Activated CD4-positive, CD25-positive, alpha-beta regulatory T cell treated with anti-CD3 and anti-CD28 coated beads, Interleukin-2, amount 50 U/mL, for 16 hours (primary cell): ENCODE measurements around the gene RBX1.
A peak's percentile ranks its signal among the peaks of the same experiment; 100 is the strongest.
"Not testable (repeated sequence)": the region's sequence is repeated elsewhere in the genome, so short reads cannot be mapped to it uniquely, and the experiment has no call there.

Source experiments
- DNase-seq: peaks from one replicate; pipeline ENCODE4 v3.0.0-alpha.2; 2020; ENCODE audit warnings: low read depth, low spot score

RBX1 gene

DNA sequence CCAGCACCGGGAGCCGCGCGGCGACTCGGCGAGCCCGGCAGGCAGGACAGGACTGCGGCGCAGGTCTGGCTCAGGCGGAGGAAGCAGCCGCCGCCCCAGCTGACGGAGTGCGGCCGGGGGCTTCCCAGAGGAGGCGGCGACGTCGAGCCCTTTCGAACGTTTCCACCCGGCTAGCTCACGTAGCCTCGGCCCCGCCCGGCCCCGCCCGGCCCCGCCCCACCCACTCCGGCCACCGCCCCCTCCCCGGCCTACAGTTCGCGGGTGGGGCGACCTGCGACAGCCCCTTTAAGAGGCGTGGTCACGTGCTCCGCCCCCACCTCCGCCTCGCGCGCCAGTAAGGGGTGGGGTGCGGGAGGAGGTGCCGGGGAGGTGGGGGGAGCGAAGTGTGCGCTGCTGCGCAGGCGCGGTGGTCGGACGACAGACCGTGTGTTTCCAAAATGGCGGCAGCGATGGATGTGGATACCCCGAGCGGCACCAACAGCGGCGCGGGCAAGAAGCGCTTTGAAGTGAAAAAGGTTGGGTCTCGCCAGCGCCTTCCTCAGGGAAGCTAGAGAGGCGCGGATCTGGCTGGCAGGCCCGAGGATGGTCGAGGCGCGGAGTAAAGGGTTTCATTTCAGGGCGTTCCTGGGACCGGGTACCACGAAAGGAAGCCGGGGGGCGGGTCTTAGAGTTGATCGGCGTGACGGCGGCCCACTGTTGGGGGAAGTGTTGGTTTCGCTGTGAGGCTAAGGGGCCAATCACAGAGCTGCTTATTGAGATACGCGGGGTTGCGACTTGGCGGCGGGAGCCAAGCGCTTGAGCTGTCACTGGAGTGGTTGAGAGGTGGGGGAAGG, at the start of gene RBX1:
TSS of gene RBX1 (plus strand) at position 417 of the 833 bp plus-strand sequence. CDS start at position 438, 21 bp downstream.
- DNase-seq = peak; percentile 95

DNA sequence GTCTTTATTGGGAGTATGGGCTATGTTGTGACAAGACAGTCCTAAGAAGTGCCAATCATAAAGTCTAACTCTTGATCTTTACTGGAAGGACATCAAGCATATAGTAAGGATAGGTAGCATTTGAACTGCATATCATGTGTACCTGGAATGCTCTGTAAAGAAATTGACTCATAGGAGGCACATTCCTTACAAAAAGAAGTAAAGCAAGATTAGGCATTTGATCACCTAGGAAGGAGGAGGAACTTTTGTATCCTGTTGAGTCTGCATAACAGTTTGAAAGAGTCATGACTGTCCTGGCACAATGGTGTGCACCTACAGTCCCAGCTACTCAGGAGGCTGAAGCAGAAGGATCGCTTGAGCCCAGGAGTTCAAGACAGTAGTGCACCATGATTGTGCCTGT, 47.1 kb upstream of the RBX1 start:
- DNase-seq = no peak

DNA sequence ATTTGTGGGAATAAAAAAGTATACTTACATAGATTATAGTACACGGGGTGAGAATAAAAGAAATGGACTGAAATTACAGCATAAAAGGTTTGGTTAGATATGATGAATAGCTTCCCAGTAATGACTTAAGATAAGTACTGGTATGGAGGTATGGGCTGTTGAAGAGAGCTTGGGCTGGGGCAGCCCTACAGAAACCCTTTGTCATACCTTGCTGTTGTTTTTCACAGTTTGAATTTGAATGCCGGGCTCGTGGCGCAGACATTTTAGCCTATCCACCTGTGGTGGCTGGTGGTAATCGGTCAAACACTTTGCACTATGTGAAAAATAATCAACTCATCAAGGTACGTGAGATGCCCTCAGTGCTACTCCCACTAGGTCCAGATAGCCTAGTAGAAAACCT, 42.3 kb upstream of the RBX1 start:
- no peak for DNase-seq

DNA sequence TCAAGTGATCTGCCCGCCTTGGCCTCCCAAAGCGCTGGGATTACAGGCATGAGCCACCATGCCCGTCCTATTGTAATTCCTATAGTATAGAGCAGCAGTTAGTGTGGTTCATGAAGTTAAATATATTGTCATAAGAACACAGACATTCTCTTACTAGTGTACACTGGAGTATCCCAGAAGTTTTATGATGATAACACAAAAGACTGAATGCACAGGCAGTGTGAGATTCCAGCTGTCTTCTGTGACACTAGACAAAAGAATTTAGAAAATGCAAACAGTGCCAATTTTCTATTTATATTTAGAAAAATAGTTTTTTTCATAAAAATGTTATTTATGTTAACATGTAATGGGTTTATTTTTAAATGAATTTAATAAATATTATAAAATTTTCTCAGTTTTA, 39.4 kb upstream of the RBX1 start:
- DNase-seq = no peak

DNA sequence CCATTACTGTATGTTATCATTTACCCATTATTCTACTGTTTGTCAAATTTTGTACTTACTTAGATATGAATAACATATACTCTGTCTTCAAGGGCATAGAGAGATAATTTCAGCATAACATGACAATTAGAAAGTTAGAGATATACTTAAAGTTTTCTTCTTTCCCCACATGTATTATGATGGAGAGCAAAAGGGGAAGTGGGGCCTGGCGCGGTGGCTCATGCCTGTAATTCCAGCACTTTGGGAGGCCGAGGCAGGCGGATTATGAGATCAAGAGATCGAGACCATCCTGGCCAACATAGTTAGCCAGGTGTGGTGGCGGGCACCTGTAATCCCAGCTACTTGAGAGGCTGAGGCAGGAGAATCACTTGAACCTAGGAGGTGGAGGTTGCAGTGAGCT, 38.2 kb upstream of the RBX1 start:
- not testable (repeated sequence) for DNase-seq

DNA sequence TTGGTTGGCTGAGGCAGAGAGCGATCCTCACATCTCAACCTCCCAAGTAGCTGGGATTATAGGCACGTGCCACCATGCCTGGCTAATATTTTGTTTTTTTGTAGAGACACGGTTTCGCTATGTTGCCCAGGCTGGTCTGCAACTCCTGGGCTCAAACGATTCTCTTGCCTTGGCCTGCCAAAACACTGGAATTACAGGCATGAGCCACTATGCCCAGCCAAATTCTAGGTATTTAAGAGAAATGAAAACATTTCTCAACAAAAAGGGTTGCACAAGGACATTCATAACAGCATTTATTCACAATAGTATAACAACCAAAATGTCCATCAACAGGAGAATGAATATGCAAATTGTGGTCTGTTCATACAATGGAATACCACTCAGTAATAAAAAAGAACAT, 31.7 kb upstream of the RBX1 start:
- no peak for DNase-seq

DNA sequence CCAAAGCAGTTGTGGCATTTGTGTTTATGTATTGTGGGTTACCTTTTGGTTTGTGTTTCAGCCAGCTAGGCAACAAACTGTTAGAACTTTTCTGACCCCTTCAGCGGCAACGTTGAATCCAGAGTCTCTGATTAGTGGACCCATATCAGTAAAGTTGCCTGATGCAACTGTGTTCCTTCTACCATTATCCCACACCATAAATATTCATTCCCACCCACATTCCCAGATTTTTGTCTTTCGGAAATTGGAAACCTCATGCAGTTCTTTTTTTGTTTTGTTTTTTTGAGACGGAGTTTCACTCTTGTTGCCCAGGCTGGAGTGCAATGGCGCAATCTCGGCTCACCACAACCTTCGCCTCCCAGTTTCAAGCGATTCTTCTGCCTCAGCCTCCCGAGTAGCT, 30.7 kb upstream of the RBX1 start:
- DNase-seq = no peak

DNA sequence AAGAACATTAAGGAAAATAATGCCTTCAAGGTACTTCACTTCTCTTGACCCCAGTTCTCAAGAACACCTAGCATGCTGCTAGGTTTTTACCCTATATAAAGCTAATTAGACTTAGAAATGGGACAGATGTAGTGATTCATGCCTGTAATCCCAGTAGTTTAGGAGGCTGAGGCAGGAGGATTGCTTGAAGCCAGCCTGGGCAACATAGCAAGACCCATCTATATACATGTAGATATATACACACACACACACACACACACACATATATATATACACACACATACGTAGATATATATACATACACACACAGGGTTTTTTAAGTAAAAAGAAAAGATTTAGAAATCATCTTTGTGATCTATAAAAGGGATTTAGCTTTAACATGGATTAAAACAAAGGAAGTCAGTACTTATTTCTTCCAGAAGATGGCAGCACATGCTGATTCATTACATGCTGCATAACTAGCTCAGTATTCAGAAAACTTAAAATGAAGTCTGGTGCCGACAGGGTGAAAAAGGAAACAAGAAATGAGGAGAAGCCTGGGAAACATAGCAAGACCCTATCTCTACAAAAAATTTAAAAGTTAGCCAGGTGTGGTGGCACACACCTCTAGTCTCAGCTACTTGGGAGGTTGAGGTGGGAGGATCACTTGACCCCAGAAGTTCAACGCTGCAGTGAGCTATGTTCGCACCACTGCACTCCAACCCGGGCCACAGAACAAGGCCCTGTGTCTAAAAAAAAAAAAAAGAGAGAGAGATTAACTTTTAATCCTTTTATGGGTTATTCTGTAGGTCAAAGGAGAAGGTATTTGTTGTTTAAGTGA, 28.5 kb upstream of the RBX1 start:
- DNase-seq = no peak

DNA sequence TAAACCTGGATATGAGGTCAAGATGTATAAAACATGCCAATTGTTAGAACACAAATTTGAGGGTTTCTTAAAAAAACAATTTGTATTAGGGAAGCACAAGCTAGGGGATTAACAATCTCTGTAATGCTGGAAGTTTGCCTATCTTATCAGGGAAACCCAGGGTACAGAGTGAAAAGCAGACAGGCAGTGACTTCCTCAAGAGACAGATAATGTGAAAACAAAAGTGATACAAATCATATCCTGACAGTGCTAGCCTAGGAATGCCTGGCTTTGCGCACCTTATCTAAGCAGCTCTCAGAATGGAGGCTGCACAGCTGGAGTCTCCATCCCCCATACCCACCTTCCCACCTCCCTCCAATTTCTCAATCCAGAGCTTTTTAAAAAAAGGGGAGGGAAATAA, 22.5 kb upstream of the RBX1 start:
- no peak for DNase-seq

DNA sequence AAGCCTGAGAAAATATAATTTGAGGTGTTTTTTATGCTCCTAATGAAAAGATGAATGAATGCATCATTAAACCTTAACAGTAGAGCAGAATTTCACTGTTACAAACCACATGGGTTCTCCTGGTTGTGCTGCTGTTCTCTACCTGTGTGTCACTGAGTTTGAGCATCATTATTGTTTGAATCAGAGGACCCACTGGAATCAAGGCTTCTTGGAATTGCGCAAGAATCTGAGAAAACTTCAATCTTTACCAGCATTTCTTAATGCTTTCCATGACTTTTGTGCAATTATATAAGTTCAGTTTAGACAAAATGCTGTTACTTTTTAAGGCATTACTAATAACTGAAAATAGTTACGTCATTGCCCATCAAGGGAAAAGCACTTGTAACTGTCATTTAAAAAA, 18.8 kb upstream of the RBX1 start:
- DNase-seq = no peak

DNA sequence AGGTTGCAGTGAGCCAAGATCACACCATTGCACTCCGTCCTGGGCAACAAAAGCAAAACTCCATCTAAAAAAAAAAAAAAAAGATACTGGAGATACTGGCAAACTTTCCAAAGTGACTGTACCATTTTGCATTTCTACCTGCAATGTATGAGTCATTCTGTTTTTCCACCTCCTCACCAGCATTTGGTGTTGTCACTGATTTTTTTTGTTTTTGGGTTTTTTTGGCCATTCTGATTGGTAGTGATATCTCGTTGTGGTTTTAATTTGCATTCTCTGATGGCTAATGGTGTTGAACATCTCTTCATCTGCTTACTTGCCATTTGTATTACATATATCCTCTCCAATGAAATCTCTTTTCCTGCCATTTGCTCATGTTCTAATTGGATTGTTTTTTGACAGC, 12.0 kb upstream of the RBX1 start:
- DNase-seq = no peak

DNA sequence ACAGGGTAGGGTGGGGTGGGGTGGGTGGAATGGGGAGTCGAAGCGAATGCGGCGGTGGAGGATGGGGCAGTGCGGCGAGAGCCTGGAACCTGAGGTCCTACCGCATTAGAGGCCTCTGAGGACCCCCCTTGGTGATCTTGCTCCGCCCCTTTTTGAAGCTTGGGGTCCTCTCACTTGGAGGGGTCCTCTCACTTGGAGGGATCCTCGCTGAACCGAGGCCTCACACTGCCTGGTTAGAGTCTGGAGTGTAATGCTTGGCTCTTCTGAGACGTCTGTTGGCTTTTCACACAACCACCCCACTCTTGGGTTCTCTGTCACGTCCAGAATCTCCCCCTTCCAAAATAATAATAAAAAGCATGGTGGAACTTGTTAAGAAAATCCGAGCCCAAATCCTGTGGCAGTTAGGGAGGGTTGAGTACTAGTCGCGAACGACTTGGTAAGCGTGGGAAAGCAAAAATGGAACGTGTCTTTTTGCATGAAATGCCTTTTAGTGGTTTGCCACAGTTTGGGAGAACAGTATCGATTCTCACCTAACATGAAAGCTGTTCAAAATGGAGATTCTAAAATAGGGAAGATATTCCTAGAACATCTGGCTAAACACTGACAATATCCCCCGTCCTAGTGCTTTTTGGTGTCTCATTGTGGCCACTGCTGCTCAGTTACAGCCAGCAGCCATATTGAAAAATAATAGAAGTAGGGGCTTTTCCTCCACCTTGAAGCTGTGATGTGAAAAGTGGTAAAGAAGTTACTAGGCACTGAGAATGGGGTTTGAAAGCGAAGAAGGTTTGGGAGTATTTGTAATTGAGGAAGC, 822 bp downstream of the RBX1 start:
- no peak for DNase-seq

DNA sequence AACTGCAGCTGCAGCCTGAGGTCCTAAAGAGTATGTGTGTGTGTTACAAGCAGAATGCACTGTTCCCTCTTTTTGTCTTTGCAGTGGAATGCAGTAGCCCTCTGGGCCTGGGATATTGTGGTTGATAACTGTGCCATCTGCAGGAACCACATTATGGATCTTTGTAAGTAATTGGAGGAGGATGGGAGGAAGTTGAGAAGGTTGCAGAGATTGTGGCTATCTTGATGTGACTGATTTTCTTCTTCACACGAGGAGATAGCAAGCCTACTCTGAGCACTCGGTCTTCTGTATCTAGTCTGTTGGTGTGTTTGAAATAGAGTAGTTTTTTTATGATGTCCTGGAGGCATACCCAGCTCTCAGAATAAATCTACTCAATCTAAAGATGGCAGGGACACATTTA, 2.3 kb downstream of the RBX1 start:
- no peak for DNase-seq

DNA sequence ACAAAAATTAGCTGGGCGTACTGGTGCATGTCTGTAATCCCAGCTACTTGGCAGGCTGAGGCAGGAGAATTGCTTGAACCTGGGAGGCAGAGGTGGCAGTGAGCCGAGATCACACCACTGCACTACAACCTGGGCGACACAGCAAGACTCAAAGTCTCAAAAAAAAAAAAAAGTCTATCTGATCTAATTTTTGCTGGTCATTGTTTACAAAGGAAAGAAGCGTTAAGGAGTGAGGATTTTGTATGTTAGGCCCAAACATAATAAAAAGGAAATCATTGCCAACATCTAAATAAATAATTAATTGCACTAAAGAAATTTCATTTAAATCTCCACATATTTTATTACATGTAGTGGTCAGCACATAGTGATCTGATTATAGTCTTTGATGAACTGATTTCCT, 2.9 kb downstream of the RBX1 start:
- DNase-seq = no peak

DNA sequence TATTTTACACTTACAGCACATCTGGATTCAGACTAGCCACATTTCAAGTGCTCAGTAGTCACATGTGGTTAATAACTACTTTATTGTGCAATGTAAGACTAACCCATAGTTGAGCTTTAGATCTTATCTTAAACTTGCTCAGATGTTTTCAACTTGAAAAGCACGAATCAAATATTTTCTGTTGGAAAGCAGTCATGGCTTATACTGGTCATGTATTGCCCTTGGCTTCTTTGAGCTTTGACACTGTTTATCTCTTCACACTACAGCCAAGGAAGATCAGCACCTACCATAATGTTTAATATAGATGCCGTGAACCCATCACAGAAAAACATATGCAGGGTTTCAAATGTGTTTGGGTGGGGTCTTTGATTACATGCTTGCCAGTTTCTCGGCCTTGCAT, 4.4 kb downstream of the RBX1 start:
- no peak for DNase-seq

DNA sequence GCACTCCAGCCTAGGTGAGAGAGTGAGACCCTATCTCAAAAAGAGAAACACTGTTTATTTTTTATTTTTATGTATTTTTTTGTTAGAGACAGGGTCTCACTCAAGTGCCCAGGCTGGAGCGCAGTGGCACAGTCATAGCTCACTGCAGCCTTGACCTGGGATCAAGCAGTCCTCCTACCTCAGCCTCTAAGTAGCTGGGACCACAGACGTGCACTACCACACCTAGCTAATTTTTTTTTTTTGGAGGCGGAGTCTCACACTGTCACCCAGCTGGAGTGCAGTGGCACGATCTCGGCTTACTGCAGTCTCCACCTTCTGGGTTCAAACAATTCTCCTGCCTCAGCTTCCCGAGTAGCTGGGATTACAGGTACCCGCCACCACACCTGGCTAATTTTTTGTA, 6.4 kb downstream of the RBX1 start:
- no peak for DNase-seq

DNA sequence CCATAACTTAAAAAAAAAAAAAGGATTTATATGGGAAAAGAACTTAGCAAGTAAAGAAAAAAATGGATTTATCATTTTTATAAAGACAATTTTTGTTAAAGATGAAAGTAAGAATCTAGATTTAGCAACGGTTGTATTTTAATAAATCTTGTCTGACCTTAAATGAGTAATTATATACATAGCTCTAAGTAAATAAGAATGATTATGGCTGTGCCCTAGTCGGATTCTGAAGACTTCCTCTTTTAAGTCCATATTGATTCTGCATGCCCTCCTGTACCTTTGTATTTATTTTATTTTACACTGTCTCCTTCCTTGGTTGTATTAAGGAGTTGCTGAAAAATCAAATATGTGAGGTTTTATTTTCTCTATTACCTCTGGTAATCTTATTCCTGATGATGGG, 7.1 kb downstream of the RBX1 start:
- DNase-seq = no peak

DNA sequence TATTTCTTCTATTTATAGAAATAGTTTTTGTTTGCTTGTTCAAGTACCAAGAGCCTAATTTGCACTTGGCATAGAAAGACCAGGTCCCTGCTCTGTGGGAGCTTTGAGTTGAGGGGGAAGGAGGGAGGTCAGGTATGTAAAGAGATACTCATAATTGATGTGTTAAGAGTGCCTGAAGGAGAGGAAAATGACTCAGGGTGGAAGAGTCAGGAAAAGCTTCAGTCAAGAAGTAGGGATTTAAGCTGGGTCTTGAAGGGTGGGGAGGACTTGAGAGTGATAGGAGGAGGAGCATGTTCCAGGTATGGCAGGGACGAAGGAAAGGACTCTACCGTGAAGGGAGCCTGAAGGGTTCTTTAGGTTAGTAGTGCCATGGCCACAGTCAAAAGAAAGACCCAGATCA, 9.0 kb downstream of the RBX1 start:
- no peak for DNase-seq

DNA sequence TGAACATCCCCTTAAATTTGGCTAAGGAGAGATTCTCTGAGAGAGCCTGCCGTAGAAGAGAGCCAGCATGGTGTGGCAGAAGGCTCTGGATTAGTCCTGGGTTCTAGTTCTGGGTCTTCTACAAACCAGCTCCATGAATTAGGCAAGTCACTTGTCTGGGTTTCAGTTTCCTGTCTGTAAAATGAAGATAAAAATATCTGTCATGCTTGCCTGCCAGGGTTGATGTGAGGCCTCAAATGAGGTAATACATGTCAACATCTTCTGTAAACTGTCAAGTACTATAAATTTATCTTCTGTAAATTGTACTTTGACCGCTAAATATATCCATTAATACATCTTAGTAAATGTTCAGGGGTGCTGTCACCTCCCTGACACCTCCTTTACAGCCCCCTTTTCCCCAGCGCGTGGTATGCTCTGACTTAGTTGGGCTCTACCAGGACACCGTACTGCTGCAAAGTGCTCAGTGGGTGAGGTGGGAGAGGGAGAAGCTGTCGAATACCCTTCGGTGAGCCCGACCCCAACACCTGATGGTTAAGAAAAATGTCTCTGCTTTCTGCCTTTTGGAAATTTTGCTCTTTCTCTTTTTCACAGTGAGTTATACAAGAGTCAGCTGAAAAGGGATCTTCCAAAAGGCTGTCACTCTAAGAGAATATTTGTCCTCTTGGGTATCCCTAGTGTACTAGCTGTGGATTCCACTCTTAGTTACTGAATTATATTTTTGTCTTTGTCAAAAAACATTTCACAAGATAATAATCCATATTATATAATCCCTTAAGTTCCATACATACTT, 15.0 kb downstream of the RBX1 start:
- DNase-seq = no peak

DNA sequence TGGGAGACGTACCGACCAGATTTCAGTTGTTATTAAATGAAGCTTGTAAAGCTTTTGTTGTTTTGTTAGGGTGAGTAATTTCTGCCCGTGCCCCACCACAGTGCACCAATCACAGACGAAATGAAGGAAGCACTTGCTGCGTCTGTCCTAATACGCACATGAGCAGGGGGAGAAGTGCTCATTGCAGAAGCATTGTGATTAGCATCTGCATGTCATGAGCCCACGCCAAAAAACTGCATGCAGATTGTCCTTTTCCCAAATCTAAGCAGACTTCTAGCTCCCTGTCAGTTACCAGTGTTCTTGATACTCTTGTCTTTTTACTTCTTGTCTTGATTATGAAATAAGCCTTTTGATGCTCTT, 15.5 kb downstream of the RBX1 start:
- no peak for DNase-seq

DNA sequence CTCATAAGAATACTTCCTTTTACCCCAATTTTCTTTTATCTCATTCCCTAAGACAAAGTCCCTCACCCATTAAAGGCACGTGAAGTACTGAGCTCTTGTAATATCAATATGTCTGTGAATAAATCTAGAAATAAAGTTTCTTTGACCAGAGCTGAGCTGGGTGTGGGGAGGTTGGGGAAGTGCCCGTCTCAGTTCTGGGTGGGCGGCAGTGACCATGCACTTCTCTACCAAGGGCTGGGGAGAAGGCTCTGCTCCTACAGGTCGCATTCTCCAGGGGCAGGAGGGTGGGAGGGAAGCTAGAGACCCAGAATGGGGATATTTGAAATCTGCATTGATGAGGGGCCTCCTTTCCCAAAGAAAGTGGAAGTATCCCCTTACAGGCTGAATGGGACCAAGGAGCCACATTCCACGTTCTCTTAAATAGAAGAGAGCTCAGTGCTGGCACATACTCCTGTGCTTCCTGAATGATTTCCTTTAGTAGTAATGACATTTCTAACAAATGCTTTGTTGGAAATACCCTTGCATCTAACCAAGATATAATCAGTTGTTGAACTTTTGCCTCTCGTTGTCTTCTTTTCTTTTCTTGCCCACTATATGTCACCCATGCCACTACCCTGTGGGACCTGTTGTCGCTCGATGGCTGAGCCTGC, 16.1 kb downstream of the RBX1 start:
- no peak for DNase-seq
